NB4 (cell line): ENCODE results near the gene CTU2.

Experiments used
- DNase-seq: peaks from one replicate; pipeline ENCODE4 v3.0.0; 2010; ENCODE audit warnings: low read depth
- H3K4me3 ChIP-seq: one replicate; pipeline ENCODE4 v1.5.1; 2011; ENCODE audit warnings: mild to moderate bottlenecking, low read depth, low read length, moderate library complexity
- MYC ChIP-seq: IDR thresholded peaks from 2 replicates; pipeline ENCODE4 v1.6.1; 2011; ENCODE audit warnings: low read depth, low read length
- POLR2A ChIP-seq: IDR thresholded peaks from 2 replicates; pipeline ENCODE4 v1.6.1; 2011; ENCODE audit warnings: mild to moderate bottlenecking; ENCODE audit not compliant: insufficient read length; ENCODE audit errors: extremely low read depth
- TF ChIP-seq, protein P1 (sequence below): IDR thresholded peaks from one replicate; pipeline ENCODE4 v1.5.1; 2012; ENCODE audit warnings: low read depth, low read length
- TF ChIP-seq, protein P2 (sequence below): IDR thresholded peaks from 2 replicates; pipeline ENCODE4 v1.6.1; 2011; ENCODE audit warnings: low read depth, low read length

The CTU2 gene

DNA sequence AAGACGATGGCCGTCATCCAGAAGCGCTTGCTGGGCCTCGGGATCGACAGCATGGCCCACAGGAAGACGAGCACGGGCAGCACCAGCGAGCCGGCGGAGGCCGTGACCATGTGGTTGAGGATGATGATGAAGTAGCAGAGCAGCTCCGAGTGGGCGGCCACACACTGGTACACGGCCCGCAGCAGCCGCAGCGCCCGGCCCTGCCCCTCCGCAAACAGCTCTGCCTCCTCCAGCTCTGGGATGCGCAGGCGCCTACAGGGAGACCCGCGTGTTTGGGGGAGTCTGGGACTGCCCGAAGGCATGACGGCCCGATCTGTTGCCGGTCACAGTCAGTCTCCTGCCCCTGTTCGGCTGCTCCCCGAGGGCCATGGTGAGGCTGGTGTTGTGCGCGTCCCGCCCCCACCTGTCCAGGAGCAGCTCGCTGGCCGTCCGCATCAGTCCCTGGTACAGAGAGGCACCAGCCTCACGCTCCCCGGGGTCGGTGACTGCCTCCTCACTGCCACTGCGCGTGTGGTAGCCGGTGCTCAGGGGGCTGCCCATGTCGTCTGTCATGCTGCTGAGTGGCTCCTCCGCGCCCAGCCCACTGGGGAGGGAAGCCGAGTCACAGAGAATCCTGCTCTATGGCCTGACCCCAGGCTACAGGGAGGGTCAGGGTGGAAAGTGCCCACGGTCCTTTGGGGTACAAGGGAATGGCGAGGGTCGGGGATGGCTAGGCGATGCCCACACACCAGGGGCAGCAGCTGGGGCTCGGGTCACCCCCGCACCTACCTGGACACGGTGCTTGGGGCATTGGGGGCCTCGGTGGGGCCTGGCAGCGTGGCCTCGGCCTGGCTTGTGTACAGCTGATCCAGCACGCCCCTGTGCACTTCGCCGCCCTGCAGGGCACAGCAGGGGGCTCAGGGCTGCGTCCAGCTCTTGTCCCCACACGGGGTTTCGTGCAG lies 15.8 kb downstream of the CTU2 start:
- no peak overlapping the region for H3K4me3 ChIP-seq
- no peak for DNase-seq
- TF ChIP-seq POLR2A = no peak
- TF ChIP-seq, protein P1, sequence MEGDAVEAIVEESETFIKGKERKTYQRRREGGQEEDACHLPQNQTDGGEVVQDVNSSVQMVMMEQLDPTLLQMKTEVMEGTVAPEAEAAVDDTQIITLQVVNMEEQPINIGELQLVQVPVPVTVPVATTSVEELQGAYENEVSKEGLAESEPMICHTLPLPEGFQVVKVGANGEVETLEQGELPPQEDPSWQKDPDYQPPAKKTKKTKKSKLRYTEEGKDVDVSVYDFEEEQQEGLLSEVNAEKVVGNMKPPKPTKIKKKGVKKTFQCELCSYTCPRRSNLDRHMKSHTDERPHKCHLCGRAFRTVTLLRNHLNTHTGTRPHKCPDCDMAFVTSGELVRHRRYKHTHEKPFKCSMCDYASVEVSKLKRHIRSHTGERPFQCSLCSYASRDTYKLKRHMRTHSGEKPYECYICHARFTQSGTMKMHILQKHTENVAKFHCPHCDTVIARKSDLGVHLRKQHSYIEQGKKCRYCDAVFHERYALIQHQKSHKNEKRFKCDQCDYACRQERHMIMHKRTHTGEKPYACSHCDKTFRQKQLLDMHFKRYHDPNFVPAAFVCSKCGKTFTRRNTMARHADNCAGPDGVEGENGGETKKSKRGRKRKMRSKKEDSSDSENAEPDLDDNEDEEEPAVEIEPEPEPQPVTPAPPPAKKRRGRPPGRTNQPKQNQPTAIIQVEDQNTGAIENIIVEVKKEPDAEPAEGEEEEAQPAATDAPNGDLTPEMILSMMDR = no peak
- no peak for TF ChIP-seq MYC
- TF ChIP-seq, protein P2, sequence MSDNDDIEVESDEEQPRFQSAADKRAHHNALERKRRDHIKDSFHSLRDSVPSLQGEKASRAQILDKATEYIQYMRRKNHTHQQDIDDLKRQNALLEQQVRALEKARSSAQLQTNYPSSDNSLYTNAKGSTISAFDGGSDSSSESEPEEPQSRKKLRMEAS = no peak

DNA sequence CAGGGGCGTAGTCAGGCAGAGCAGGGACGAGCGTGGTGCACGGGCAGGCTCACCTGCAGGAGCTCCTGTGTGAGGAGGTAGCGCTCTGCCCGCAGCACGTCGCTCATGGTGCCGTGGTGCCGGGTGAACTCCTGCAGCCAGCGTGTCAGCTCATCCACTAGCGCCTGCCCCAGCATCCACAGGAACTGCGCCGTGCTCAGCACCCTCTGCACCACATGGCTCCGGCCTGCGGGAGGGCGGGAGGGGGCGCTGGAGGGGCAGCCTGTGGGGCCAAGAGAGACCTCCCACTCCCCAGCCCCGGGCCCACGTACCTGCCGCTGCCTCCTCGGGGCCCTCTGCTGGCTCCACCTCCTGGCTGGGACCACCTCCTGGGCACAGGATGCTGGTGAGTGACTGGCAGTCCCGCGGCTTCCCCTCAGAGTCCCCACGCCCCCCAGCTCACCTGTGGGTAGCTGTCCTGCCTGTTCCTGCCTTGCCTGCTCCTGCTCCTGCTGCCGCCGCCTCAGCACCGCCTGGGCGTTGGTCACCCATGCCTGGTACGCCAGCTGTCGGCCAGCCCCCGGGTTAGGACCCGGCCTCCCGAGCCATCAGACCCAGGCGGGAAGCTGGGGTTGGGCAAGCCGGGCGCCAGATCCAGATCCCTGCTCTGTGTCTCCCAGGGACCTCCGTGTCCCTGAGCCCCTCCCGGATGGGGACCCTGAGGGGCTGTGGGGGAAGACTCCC lies 16.6 kb downstream of the CTU2 start:
- no peak for TF ChIP-seq POLR2A
- TF ChIP-seq, protein P1 = no peak
- TF ChIP-seq, protein P2 = no peak
- no peak for TF ChIP-seq MYC

DNA sequence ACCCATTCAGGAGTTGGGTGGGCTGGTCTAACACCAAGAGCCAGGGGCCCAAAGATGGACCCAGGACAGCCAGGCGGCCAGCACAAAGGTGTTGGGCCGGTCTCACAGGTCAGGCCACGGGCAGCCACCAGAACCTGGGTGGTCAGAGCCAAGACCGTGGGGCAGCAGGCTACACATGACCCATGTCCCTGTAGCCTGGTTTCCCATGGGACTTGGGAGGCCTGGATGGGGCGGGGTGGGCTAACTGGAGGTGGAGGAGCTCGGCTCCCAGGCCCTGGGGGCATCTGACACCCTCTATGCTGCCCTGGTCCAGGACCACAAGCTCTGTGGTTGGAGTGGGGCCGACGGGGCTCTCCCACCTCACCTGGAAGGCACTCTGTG lies 17.2 kb downstream of the CTU2 start:
- no peak for DNase-seq
- no peak overlapping the region for H3K4me3 ChIP-seq
- TF ChIP-seq, protein P1 = no peak
- TF ChIP-seq, protein P2 = no peak
- TF ChIP-seq MYC = no peak
- TF ChIP-seq POLR2A = no peak

More for the DNA sequence above, 16.6 kb downstream of the CTU2 start:
- DNase-seq = no peak
- H3K4me3 ChIP-seq = no peak overlapping the region

DNA sequence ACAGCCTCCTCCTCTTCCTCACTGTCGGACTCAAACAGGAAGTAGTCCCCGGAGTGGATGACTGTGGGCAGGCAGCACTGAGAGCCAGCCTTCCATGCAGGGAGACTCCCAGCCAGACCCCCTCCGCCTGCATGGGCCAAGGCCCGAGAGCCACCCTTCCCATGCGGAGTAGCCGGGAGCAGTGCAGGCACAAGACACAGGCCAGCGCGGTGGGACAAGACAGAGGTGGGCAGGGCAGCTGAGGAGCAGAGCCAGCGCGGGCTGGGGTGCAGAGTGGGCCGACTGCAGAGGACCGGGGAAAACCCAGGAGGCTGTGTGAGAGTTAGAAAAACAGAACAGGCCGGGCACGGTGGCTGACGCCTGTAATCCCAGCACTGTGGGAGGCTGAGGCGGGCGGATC lies 17.6 kb downstream of the CTU2 start:
- DNase-seq = no peak
- TF ChIP-seq, protein P1 = no peak
- TF ChIP-seq, protein P2 = no peak
- no peak for TF ChIP-seq POLR2A
- no peak for TF ChIP-seq MYC

DNA sequence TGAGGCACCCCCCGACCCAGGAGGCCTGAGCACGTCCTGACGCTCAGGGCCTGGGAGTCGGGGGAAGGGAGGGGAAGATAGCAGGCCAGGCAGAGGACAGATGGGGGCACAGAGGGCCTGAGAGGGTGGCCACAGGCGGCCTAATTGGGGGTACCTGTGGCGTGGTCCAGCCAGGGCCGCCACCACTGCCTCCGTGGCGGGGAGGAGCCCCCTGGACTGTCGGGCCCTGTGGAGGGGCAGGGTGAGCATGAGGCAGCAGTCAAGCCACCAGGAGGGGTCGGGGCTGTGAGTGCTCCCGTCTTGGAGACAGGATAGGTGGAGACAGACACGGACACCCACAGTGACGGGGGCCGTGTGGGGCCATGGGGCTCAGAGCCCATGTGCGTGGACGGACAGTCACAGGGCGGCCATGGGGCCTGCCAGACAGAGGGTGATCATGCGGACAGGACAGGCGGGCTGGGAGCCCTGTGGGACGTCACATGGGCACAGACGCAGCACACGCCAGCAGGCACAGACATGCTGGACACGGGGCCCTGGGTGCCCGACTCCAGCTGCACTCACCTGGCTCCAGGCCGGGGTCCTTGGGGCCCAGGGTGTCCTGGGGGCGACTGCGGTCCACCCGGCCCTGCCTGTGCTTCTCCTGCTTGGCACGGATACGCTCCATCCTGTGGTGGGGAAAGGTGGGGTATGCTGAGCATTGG lies 18.7 kb downstream of the CTU2 start:
- H3K4me3 ChIP-seq = no peak overlapping the region
- no peak for DNase-seq
- TF ChIP-seq, protein P1 = no peak
- TF ChIP-seq MYC (no peak), POLR2A (no peak)
- TF ChIP-seq, protein P2 = no peak

More for the DNA sequence above, 17.6 kb downstream of the CTU2 start:
- H3K4me3 ChIP-seq = no peak overlapping the region
